Measurements from ENCODE around the gene NAGK.
"Not testable (repeated sequence)": the region's sequence is repeated elsewhere in the genome, so short reads cannot be mapped to it uniquely, and the experiment has no call there.

Gene NAGK

DNA sequence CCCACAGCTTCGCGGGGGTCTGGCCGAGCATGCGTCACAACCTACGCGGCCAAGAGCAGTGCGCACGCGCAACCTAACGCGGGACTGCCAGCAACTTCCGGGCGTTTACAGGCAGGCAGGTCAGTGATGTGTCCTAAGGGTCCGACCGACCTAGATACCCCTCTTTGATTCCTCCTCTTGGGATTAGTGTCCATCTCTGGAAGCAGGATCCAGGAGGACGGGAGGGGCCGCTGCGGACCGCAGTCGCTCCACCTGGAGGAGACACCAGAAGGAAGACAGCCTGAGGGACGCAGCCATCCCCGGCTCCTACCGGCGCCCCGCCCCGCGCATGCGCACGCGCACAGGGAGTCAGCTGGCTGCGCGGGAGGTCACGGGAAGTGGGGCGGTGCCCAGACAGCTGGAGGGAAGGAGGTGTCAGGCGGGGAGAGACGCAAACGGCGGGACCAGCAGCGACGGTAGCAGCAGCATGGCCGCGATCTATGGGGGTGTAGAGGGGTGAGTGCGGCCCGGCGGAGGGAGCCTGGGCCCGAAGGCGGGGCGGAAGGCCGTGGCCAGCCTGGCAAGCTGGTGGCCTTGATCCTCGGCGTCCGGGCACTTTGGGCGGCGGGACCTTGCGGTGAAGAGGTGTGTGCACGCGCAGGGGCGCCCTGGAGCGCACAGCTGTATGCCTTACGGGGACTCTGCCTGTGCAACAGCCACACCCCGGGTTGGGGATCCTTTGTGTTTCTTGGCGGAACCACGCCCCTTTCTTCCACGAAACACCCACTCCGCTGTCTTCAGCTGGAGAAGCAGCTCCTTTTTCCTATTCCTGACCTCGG is at the start of gene NAGK:
Gene NAGK, plus strand, starts transcription at position 431 of the 818 bp plus-strand sequence. Its CDS starts 36 bp downstream, at position 467.
- in situ Hi-C loops (cut with HindIII; ENCODE audit: low pct_ligation_motif_present, low pct_unique_long_range_greater_than_20kb, low sequenced_read_pairs), result no loop called here
- DNase-seq, result peak; percentile 96

DNA sequence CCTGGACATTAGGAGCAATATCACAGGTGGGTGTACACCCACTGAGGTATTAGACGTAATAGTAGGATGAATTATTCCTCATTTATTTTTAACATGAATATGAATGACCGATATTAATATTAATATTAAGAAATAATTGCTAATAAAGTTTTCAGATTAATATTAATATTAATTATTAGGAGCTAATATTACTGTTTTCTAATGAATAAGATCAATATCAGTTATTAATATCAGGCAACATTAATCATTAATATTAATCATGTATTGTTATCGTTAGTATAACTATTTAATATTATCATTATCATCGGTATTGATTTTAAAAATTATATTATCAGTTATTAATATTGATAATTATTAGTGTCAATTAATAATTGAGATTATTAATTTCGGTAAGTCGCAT is 48.5 kb upstream of the NAGK start:
- DNase-seq; in situ Hi-C loops (cut with HindIII; ENCODE audit: low pct_ligation_motif_present, low pct_unique_long_range_greater_than_20kb, low sequenced_read_pairs): not testable (repeated sequence)

DNA sequence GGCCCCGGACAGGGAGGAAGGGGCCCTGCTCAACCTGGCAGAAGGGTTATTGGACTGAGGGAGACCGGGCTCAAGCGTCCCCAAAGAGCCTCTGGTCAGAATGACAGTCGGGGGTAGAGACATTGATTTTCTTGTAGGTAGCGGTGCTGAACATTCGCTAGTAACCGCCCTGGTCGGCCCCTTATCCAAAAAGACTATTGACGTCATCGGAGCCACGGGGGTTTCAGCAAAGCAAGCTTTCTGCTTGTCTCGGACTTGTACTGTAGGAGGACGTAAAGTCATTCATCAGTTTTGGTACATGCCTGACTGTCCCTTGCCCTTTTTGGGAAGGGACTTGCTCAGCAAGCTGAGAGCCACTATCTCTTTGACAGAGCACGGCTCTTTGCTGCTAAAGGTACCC is 47.1 kb upstream of the NAGK start:
- DNase-seq; in situ Hi-C loops (cut with HindIII; ENCODE audit: low pct_ligation_motif_present, low pct_unique_long_range_greater_than_20kb, low sequenced_read_pairs): not testable (repeated sequence)

DNA sequence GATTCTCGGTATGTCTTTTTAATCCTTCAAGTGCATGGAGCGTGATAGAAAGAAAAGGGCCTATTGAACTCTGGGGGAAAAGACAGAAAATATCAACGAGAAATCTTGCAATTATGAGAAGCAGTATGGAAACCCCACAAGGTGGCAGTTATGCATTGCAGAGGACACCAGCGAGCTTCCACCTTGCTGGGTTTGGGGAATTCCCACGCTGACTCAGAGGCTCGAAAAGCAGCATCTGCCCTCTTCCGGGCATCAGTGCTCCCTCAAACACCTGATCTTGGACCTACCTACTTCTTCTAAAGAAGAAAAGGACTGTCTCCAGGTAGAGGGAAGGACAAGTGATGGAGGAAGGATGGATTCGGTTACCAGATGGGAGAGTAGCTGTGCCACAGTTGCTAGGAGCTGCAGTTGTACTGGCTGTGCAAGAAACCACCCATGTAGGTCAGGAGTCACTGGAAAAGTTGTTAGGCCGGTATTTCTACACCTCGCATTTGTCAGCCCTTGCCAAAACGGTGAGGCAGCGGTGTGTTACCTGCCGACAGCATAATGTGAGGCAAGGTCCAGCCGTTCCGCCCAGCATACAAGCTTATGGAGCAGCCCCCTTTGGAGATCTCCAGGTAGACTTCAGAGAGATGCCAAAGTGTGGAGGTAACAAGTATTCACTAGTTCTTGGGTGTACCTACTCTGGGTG is 44.8 kb upstream of the NAGK start:
- DNase-seq; in situ Hi-C loops (cut with HindIII; ENCODE audit: low pct_ligation_motif_present, low pct_unique_long_range_greater_than_20kb, low sequenced_read_pairs): not testable (repeated sequence)

DNA sequence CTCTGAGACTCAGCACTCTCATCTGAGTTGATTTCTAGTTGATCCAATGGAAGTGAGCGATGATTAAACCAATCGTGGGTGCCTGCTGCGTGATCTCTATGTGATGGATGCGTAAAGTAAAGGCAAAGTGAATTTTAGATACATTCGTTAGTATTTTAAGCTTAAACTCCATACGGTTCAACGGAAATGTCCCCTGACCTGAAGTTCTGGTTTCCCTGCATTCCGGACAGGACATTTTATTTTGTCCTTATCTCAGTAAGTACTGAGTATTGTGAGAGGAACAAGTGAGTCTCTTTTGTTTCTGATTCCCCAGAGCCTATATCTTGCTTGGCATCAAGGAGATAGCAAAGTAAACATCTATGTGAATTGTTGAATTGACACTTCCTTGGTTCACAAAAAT is 32.2 kb upstream of the NAGK start:
- in situ Hi-C loops (cut with HindIII; ENCODE audit: low pct_ligation_motif_present, low pct_unique_long_range_greater_than_20kb, low sequenced_read_pairs); DNase-seq: not testable (repeated sequence)

DNA sequence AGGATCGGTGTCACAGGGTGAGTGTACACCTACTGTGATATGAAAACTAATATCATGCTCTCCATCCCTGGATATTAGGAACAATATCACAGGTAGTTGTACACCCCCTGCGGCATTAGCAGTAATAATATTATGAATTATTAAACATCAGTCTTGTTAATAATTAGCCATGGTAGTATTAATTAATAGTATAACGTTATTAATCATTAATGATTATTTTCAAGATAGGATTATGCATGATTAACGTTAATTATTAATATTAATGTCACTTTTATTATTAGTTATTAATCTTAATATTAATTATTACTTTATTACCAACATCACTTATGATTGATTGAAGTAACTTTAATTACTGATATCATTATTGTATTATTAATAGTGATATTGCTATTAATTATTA is 26.2 kb upstream of the NAGK start:
- in situ Hi-C loops (cut with HindIII; ENCODE audit: low pct_ligation_motif_present, low pct_unique_long_range_greater_than_20kb, low sequenced_read_pairs), result no loop called here
- DNase-seq, result no peak

DNA sequence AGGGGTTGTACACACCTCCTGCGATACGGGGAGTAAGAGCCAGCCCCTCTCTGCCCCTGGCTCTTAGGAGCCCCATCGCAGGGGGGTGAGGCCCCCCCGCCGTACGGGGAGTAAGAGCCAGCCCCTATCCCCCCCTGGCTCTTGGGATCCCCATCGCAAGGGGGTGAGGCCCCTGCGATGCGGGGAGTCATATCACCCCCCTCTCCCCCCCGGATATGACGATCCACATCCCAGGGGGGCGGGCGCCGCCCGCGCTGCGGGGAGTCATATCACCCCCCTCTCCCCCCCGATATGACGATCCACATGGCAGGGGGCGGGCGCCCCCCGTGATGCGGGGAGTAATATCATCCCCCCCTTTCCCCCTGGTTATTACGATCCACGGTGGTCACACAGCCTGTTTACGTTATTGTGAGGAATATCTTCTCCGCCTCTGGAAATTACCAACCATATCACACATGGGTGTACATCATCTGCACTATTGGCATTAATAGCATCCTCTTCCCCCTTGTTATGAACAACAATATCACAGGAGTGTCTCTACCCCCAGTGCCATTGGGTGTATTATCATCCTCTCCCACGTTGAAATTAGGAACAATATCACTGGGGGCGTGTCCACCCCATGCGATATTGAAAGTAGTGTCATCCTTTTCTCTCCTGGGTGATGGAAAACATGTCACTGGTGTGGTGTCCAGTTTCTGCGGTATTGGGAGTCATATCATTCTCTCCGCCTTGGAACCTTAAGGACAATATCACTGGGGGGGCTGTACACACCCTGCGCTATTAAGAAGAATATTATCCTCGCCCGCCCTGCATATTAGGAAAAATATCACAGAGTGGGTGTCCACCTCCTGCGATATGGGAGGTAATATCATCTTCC is 24.7 kb upstream of the NAGK start:
- DNase-seq, result no peak
- in situ Hi-C loops (cut with HindIII; ENCODE audit: low pct_ligation_motif_present, low pct_unique_long_range_greater_than_20kb, low sequenced_read_pairs), result no loop called here

DNA sequence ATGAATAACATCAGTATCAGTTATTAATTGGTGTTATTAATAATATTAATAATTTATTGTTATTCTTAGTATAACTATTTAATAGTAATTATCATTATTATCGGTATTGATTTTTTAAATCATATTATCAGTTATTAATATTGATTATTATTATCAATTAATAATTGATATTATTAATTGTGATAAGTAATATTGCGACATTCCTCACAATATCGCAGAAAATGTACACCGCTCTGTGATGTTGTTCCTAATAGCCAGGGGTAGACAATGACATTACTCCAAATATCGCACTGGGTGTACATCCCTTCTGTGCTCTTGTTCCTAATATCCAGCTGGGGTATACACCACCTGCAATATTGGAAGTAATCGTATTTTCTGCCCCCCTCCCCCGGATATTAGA is 23.3 kb upstream of the NAGK start:
- in situ Hi-C loops (cut with HindIII; ENCODE audit: low pct_ligation_motif_present, low pct_unique_long_range_greater_than_20kb, low sequenced_read_pairs), result no loop called here
- no peak for DNase-seq

DNA sequence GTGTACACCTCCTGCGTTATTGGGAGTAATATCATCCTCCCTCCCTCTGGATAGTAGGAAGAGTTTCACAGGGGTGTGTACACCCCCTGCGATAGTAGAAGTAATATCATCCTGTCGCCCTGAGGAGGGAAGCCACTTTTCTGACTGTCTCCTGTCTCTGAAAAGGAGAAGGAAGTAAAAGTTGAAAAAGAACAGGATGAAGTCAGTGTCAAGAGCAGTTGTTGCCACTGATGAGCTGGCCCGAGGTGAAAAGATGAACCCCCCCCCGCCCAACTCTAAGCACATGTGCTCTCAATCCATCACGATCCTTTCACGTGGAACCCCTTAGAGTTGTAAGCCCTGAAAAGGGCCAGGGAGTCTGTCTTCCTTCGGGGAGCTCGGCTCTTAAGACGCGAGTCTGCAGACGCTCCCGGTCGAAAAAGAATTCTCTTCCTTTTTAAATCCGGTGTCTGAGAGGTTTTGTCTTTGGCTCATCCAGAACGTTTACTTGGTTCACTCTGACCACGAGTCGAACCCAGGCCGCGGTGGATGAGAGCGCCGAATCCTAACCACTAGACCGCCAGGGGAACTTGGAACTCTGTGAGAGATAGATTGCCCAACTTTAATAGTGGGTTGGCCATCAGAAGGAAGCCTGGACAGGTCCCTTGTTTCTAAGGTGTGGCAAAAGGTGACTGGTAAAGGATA is 22.4 kb upstream of the NAGK start:
- DNase-seq, result no peak
- in situ Hi-C loops (cut with HindIII; ENCODE audit: low pct_ligation_motif_present, low pct_unique_long_range_greater_than_20kb, low sequenced_read_pairs), result no loop called here

DNA sequence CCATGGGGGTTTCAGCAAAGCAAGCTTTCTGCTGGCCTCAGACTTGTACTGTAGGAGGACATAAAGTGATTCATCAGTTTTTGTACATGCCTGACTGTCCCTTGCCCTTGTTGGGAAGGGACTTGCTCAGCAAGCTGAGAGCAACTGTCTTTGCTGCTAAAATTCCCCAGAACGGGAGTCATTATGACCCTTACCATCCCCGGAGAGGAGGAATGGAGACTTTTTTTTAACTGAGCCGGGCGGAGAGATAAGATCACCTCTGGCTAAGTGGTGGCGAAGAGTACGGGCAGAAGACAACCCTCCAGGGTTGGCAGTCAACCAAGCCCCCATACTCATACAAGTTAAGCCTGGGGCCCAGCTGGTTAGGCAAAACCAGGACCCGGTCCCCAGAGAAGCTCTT is 20.4 kb upstream of the NAGK start:
- DNase-seq, result no peak
- in situ Hi-C loops (cut with HindIII; ENCODE audit: low pct_ligation_motif_present, low pct_unique_long_range_greater_than_20kb, low sequenced_read_pairs), result no loop called here

DNA sequence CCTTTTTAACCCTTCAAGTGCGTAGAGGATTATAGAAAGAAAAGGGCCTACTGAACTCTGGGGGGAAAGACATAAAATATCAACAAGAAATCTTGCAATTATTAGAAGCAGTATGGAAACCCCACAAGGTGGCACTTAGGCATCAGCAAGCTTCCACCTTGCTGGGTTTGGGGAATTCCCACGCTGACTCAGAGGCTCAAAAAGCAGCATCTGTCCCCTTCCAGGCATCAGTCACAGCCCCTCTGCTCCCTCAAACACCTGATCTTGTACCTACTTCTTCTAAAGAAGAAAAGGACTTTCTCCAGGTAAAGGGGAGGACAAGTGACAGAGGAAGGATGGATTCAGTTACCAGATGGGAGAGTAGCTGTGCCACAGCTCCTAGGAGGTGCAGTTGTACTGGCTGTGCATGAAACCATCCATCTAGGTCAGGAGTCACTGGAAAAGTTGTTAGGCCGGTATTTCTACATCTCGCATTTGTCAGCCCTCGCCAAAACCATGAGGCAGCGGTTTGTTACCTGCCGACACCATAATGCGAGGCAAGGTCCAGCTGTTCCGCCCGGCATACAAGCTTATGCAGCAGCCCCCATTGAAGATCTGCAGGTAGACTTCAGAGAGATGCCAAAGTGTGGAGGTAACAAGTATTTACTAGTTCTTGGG is 18.6 kb upstream of the NAGK start:
- DNase-seq; in situ Hi-C loops (cut with HindIII; ENCODE audit: low pct_ligation_motif_present, low pct_unique_long_range_greater_than_20kb, low sequenced_read_pairs): not testable (repeated sequence)

DNA sequence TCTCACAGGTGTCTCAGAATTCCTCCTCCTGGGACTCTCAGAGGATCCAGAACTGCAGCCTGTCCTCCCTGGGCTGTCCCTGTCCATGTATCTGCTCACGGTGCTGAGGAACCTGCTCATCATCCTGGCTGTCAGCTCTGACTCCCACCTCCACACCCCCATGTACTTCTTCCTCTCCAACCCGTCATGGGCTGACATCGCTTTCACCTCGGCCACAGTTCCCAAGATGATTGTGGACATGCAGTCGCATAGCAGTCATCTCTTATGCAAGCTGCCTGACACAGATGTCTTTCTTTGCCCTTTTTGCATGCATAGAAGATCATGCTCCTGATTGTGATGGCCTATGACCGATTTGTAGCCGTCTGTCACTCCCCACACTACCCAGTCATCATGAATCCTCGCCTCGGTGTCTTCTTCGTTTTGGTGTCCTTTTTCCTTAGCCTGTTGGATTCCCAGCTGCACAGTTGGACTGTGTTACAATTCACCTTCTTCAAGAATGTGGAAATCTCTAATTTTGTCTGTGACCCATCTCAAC is 13.2 kb upstream of the NAGK start:
- in situ Hi-C loops (cut with HindIII; ENCODE audit: low pct_ligation_motif_present, low pct_unique_long_range_greater_than_20kb, low sequenced_read_pairs); DNase-seq: not testable (repeated sequence)

DNA sequence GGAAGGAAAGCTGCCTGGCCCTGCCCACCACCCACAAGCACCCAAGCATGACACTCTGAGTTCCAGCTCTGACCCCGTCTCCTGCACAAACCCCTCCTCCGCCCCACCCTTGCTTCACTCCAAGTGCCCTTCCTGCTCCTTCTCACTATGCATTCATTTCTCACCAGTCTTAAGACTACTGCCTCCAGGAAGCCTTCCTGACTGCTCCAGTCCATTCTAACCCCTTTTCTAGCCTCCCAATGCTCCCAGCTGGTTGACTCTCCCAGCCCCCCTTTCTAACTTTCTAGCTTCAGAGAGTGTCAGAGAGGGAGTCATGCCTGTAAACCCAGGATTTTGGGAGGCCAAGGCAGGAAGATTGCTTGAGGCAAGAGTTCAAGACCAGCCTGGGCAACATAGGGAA is 8.2 kb upstream of the NAGK start:
- no peak for DNase-seq
- in situ Hi-C loops (cut with HindIII; ENCODE audit: low pct_ligation_motif_present, low pct_unique_long_range_greater_than_20kb, low sequenced_read_pairs), result no loop called here

DNA sequence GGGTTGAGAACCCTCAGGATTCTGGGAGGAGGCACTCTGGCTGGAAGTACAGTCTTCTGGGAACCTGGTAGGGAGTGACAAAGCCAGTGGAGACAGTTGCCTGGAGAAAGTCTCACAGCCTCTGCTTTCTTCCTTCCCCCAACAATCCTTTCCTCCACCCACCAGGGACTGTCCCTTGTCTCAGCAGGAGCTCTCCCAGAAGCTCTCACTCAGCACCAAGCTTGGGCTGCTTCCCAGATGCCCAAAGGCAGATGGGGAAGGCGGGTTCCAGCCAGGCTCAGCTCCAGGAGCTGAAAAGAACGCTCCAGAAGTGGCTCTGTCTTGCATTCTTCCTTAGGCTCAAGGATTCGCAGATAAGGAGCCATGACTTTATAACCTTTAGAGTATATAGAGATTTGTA is 7.6 kb upstream of the NAGK start:
- in situ Hi-C loops (cut with HindIII; ENCODE audit: low pct_ligation_motif_present, low pct_unique_long_range_greater_than_20kb, low sequenced_read_pairs), result no loop called here
- no peak for DNase-seq

DNA sequence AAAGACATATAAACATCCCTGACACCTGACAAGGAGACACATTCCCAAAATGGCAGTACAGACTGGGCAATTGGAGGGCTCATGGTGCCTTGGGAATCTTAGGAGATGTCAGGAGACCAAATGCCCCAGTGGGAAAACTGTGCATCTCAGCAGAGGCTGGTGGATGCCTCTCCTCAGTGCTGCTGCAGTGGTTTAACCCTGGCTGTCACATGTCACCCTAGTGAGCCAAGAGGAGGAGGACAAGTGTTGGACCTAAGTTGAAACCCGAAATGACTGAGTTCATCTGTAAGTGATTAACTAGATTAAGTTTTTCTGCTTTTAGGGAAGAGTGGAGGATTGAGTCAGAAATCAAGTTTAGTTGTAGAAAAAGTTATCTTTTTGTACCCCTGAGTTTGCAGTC is 5.2 kb upstream of the NAGK start:
- in situ Hi-C loops (cut with HindIII; ENCODE audit: low pct_ligation_motif_present, low pct_unique_long_range_greater_than_20kb, low sequenced_read_pairs), result no loop called here
- DNase-seq, result no peak

DNA sequence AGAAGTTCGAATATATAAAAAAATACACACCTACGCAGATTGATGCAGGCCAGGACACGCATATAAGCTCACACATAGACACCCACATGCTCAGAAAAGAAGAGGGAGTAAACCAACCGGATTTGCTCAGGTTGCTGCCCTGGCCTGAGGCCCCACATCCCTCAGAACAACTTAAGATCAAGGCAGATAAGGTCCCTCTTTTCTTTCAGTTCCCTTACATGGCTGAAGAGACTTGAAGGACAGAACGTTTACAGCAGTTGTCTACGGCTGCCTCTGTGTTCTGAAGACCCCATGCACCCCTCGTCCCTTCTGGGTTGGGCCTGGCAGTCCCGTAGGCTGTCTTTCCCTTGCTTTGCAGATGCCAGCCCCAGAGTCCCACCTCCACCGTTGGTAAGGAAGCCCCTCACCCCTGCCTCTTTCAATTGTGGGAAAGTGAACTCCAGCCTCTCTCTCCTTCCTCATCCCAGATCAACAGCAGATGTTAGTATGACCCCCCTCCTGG is 4.3 kb upstream of the NAGK start:
- no peak for DNase-seq
- in situ Hi-C loops (cut with HindIII; ENCODE audit: low pct_ligation_motif_present, low pct_unique_long_range_greater_than_20kb, low sequenced_read_pairs), result no loop called here

DNA sequence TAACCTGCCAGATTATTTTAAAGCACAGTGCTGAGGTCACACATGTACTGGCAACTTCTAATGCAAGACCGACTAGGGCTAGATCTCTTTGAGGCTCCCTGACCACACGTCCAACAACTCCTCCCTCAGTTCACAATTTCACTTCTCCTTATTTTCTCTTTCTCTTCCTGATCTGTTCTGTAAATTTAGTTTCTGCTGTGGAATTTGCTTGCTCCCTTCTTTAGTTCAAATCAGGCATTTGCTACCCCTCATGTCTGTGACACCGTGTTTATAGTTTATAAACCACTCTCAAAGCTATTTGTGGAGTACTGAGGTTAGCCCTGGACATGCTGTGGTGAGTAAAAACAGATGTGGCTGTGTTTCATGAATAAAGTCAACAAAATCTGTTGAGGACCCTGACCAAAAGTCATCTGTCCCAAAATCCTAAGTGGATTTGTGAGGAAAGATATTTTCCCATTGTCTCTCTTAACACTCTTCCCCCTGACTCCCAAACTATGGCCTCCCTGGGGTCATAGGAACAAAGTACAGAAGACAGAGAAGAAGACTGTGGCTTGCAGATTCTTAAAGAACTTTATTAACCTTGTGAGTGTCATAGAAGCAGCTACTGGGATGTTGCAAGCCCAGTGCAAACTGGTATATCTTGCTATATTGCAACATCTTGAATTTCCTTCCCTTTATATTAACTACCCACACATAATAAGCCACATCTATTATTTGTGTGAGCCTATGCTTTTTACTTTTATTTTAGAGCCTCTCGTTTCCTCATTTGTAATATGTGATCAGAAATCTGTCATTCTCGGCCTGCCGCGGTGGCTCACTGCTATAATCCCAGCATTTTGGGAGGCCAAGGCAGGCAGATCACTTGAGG is 3.5 kb upstream of the NAGK start:
- no peak for DNase-seq
- in situ Hi-C loops (cut with HindIII; ENCODE audit: low pct_ligation_motif_present, low pct_unique_long_range_greater_than_20kb, low sequenced_read_pairs), result no loop called here

Data from ACHN (cell line).